ENCODE data around the gene MGAT3.

The MGAT3 gene

DNA sequence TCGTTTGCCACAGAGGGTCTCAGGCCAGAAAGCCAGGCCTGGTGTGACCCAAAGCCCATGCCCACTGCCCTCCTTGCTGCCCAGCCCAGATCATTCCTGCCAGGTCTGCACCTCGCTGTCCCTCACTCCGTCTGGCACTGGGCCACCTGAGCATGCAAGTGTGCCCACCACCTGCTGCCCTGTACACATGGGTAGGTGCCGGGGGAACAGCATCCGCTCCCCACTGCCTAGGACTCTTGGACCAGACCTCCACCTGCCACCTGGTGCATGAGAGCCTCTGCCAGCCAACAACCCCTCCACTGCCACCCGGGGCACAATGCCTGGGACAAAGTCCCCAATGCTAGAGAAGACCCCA lies 12.5 kb downstream of the MGAT3 start:
- H3K36me3 ChIP-seq (ENCODE audit: insufficient read depth, low read length), result no peaks in the 10 kb centered on the region
- H4K20me1 ChIP-seq (ENCODE audit: insufficient read depth, low read length, poor library complexity, severe bottlenecking), result no peaks in the 10 kb centered on the region
- H3K4me2 ChIP-seq (ENCODE audit: low read depth, low read length, poor library complexity, severe bottlenecking), result no peak overlapping the region
- peaks cover 6% of the 10 kb centered on the region; the same call in 1 of the 2 replicates for H3K79me2 ChIP-seq (ENCODE audit: insufficient read depth, low read length)
- no peak overlapping the region for H3K4me3 ChIP-seq (ENCODE audit: low read length, poor library complexity, severe bottlenecking)
- no peaks in the 10 kb centered on the region for H3K9me3 ChIP-seq (ENCODE audit: insufficient read depth, low read depth, low read length)
- H3K9me2 ChIP-seq (replicated peaks; ENCODE audit: low read depth, low read length), result no peaks in the 10 kb centered on the region
- H2AFZ ChIP-seq (ENCODE audit: low read length), result no peak overlapping the region
- H3F3A ChIP-seq (ENCODE audit: low read depth), result no peaks in the 10 kb centered on the region
- peaks cover 35% of the 10 kb centered on the region for H3K4me1 ChIP-seq (ENCODE audit: insufficient read depth, low read length, poor library complexity, severe bottlenecking)
- TF ChIP-seq EZH2phosphoT487 (IDR thresholded peaks at IDR 0.05; ENCODE audit: borderline replicate concordance), result no peak
- H3K27me3 ChIP-seq (ENCODE audit: insufficient read depth, low read length, poor library complexity, severe bottlenecking), result no peaks in the 10 kb centered on the region
- no peak overlapping the region for H3K9ac ChIP-seq (ENCODE audit: low read depth, low read length, poor library complexity, severe bottlenecking)

DNA sequence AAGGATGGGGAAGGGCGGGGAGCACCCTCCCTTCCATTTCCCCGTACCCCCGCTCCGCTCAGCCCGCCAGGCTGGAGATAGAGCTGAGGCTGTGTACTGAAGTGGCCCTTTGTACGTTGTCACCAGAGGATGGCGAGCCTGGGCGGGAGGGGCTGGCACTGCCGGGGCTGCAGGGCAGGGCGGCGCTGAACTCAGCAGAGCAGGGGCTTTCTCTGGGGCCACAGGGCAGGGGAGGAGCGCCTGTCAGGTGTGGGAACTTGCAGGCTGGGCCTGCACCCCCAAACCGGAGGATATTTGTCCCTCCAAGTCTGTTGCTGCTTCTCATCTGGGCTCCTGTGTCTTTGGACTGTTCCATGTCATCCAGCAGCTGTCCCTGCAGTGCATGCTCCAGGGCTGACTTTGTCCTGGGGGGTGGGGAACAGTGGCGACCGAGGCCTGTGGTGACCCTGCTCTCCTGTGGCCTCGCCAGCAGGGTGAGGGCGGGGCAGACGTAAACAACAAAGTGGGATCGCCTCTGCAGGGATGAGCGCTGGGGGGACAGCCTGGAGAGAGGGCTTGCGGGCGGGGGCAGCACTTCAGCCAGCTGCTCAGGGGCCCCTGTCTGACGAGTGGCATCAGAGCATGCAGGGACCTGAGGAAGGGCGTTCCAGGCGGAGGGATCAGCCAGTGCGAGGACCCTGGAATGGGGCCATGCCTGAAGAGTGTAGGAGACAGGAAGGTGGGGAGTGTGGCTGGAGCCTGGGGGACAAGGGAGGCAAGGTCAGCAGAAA lies 13.1 kb downstream of the MGAT3 start:
- peaks cover 6% of the 10 kb centered on the region; the same call in 1 of the 2 replicates for H3K79me2 ChIP-seq (ENCODE audit: insufficient read depth, low read length)
- peaks cover 38% of the 10 kb centered on the region for H3K4me1 ChIP-seq (ENCODE audit: insufficient read depth, low read length, poor library complexity, severe bottlenecking)
- no peaks in the 10 kb centered on the region for H3K36me3 ChIP-seq (ENCODE audit: insufficient read depth, low read length)
- H3F3A ChIP-seq (ENCODE audit: low read depth), result no peaks in the 10 kb centered on the region
- H3K4me2 ChIP-seq (ENCODE audit: low read depth, low read length, poor library complexity, severe bottlenecking), result no peak overlapping the region
- TF ChIP-seq EZH2phosphoT487 (IDR thresholded peaks at IDR 0.05; ENCODE audit: borderline replicate concordance), result no peak
- TF ChIP-seq CTCF (conservative IDR thresholded peaks at IDR 0.05; ENCODE audit: low read length), result no peak
- H3K27me3 ChIP-seq (ENCODE audit: insufficient read depth, low read length, poor library complexity, severe bottlenecking), result no peaks in the 10 kb centered on the region
- no peaks in the 10 kb centered on the region for H3K9me3 ChIP-seq (ENCODE audit: insufficient read depth, low read depth, low read length)
- no peak overlapping the region for H3K9ac ChIP-seq (ENCODE audit: low read depth, low read length, poor library complexity, severe bottlenecking)
- H3K4me3 ChIP-seq (ENCODE audit: low read length, poor library complexity, severe bottlenecking), result no peak overlapping the region
- no peaks in the 10 kb centered on the region for H4K20me1 ChIP-seq (ENCODE audit: insufficient read depth, low read length, poor library complexity, severe bottlenecking)
- no peaks in the 10 kb centered on the region for H3K9me2 ChIP-seq (replicated peaks; ENCODE audit: low read depth, low read length)
- no peak overlapping the region for H2AFZ ChIP-seq (ENCODE audit: low read length)

- Histone ChIP-seq H4K20me1 (ENCODE audit: insufficient read depth, low read length, poor library complexity, severe bottlenecking) (no peaks in the 10 kb centered on the region), H3K4me3 (ENCODE audit: low read length, poor library complexity, severe bottlenecking) (no peak overlapping the region), H3K9ac (ENCODE audit: low read depth, low read length, poor library complexity, severe bottlenecking) (peak overlapping the region; percentile 53), H3K9me2 (replicated peaks; ENCODE audit: low read depth, low read length) (no peaks in the 10 kb centered on the region), H2AFZ (ENCODE audit: low read length) (no peak overlapping the region), H3K36me3 (ENCODE audit: insufficient read depth, low read length) (no peaks in the 10 kb centered on the region), H3K9me3 (ENCODE audit: insufficient read depth, low read depth, low read length) (no peaks in the 10 kb centered on the region), H3K4me2 (ENCODE audit: low read depth, low read length, poor library complexity, severe bottlenecking) (peak overlapping the region; percentile 63), H3K27me3 (ENCODE audit: insufficient read depth, low read length, poor library complexity, severe bottlenecking) (no peaks in the 10 kb centered on the region), H3K79me2 (ENCODE audit: insufficient read depth, low read length) (peaks cover 6% of the 10 kb centered on the region; the same call in 1 of the 2 replicates), H3F3A (ENCODE audit: low read depth) (no peaks in the 10 kb centered on the region), H3K4me1 (ENCODE audit: insufficient read depth, low read length, poor library complexity, severe bottlenecking) (peaks cover 38% of the 10 kb centered on the region)
- no peak for TF ChIP-seq CTCF (conservative IDR thresholded peaks at IDR 0.05; ENCODE audit: low read length)
- TF ChIP-seq EZH2phosphoT487 (IDR thresholded peaks at IDR 0.05; ENCODE audit: borderline replicate concordance), result no peak
Measured at GRCh38 chr22:39470451-39471291, 13.9 kb downstream of the MGAT3 start.
